Right lobe of liver (tissue), 6 donors: ENCODE results near the gene TBC1D3B. TPM values are rescaled to one million over a fixed set of nuclear protein-coding genes. Genes with fewer than 3 reads are reported as not detected.
A peak's percentile ranks its signal among the peaks of the same experiment; 100 is the strongest.
"Not testable (repeated sequence)": the region's sequence is repeated elsewhere in the genome, so short reads cannot be mapped to it uniquely, and the experiment has no call there.

Experiments used
- ATAC-seq, 4 donors: fragments of 200-7000 bp; cut with Tn5 transposase; one replicate each; pipeline ENCODE4 v1.9.1; 2020; ENCODE audit warnings: mild to moderate bottlenecking in 4 of 4, moderate library complexity in 4 of 4
- DNase-seq, 3 donors: peaks; one replicate each; pipeline ENCODE4 v3.0.0-alpha.2; 2020
- H3K27ac ChIP-seq, 3 donors: fragments of 200-600 bp; one replicate each; pipeline ENCODE4 v1.8.0; 2022
- H3K27me3 ChIP-seq, 2 donors: fragments of 200-600 bp; one replicate each; pipeline ENCODE4 v1.8.0; 2022
- H3K36me3 ChIP-seq, 4 donors: fragments of 200-600 bp; sonication (generic) in 1 of 4; one replicate each; pipeline versions ENCODE4 v1.5.1 to v1.8.0; 2017 to 2022; ENCODE audit warnings: control low read depth in 1 of 4
- H3K4me1 ChIP-seq, 4 donors: fragments of 200-600 bp; sonication (generic) in 1 of 4; one replicate each; pipeline versions ENCODE4 v1.5.1 to v1.8.0; 2017 to 2022; ENCODE audit warnings: control low read depth in 1 of 4
- H3K4me3 ChIP-seq, 3 donors: fragments of 200-600 bp; one replicate each; pipeline ENCODE4 v1.8.0; 2022
- H3K9me3 ChIP-seq, 4 donors: fragments of 200-600 bp; sonication (generic) in 1 of 4; one replicate each; pipeline versions ENCODE4 v1.5.1 to v1.8.0; 2017 to 2022; ENCODE audit warnings: control low read depth in 1 of 4
- POLR2A ChIP-seq: fragments of 450-650 bp; IDR thresholded peaks from one replicate; pipeline ENCODE4 v1.6.1; 2017; ENCODE audit warnings: antibody characterized with exemption, mild to moderate bottlenecking
- WGBS: methylation state at CpG from one replicate; pipeline ENCODE4 v1.1.6; 2018; ENCODE audit warnings: low coverage, low lambda C conversion rate; ENCODE audit not compliant: insufficient coverage; ENCODE audit errors: missing lambda C conversion rate; 5-methylcytosine and 5-hydroxymethylcytosine counted together
- intact Hi-C, 2 donors: fragments of 100-400 bp; cut with DNase I; formaldehyde crosslinking; loops; one replicate each; pipeline versions ENCODE4 v1.11.2 to v1.14.1; 2022
- total RNA-seq, 6 experiments: library from RNA; depleted of rRNA in 2 of 6; stranded (reverse); fragments of >200 nt in 2 of 6; fragmentation: NEBNext Ultra II Directional in 3 of 6; extraction: Animal tissue kit (Norgen Biotek cat#: 25700) in 3 of 6; gene quantifications; one replicate each; pipeline versions ENCODE4 v1.1.0 to v1.2.4, GENCODE V29; 2016 to 2023
- TF ChIP-seq, protein P1 (sequence below), 4 donors: fragments of 200-600 bp in 3 of 4; fragments of 450-650 bp in 1 of 4; IDR thresholded peaks; one replicate each; pipeline versions ENCODE4 v1.5.1 to v1.8.0; 2016 to 2022; ENCODE audit warnings: antibody characterized with exemption in 4 of 4, mild to moderate bottlenecking in 2 of 4
- donor health status: DM: no; HTN: yes; CAD: no.
- donor health status: DM: no; HTN: no; CAD: no.
- donor health status: DM: no; HTN: no; CAD: no.
- donor health status: DM: no; HTN: yes; CAD: no.
- donor health status: DM: no; HTN: yes; CAD: no.

Gene TBC1D3B
- total RNA-seq, 6 experiments from 2014 or later, result 2.4 to 6.5 (median 3.7) TPM; not detected in 2

DNA sequence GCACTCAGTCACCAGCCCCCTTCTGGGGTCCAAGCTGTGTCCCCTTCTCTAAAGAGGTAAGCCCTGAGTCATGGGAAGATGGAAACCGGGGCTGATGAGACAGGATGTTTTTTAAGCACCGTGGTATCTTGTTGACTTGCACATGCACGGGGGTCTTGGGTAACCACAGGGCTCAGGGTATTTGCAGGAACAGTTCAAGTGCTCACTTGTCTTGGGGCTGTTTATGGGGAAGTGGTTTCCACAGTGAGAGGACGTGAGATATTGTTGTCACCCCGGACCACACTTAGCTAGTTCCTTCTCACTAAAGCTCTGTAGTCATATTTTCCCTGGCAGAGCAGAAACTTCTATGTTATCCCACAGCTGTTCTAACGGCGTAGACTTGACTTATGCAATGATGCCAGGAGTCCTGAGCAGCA is 12.5 kb upstream of the TBC1D3B start:
- Histone ChIP-seq H3K9me3 (no peaks in the 10 kb centered on the region), H3K27ac (peak overlapping the region in 1 of 3 donors; percentile 18), H3K27me3 (no peaks in the 10 kb centered on the region), H3K4me3 (no peak overlapping the region), H3K36me3 (no peaks in the 10 kb centered on the region), H3K4me1 (peaks cover 0 to 22% (median 13%) of the 10 kb centered on the region in 4 donors)
- WGBS, result 60% methylated on average over 2 of the region's 7 CpGs
- TF ChIP-seq POLR2A, result no peak
- TF ChIP-seq, protein P1, sequence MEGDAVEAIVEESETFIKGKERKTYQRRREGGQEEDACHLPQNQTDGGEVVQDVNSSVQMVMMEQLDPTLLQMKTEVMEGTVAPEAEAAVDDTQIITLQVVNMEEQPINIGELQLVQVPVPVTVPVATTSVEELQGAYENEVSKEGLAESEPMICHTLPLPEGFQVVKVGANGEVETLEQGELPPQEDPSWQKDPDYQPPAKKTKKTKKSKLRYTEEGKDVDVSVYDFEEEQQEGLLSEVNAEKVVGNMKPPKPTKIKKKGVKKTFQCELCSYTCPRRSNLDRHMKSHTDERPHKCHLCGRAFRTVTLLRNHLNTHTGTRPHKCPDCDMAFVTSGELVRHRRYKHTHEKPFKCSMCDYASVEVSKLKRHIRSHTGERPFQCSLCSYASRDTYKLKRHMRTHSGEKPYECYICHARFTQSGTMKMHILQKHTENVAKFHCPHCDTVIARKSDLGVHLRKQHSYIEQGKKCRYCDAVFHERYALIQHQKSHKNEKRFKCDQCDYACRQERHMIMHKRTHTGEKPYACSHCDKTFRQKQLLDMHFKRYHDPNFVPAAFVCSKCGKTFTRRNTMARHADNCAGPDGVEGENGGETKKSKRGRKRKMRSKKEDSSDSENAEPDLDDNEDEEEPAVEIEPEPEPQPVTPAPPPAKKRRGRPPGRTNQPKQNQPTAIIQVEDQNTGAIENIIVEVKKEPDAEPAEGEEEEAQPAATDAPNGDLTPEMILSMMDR (IDR thresholded peaks at IDR 0.05), result no peak
- peak; percentile 53 to 58 (median 54) for ATAC-seq
- intact Hi-C loops, result no loop called here
- no peak for DNase-seq

DNA sequence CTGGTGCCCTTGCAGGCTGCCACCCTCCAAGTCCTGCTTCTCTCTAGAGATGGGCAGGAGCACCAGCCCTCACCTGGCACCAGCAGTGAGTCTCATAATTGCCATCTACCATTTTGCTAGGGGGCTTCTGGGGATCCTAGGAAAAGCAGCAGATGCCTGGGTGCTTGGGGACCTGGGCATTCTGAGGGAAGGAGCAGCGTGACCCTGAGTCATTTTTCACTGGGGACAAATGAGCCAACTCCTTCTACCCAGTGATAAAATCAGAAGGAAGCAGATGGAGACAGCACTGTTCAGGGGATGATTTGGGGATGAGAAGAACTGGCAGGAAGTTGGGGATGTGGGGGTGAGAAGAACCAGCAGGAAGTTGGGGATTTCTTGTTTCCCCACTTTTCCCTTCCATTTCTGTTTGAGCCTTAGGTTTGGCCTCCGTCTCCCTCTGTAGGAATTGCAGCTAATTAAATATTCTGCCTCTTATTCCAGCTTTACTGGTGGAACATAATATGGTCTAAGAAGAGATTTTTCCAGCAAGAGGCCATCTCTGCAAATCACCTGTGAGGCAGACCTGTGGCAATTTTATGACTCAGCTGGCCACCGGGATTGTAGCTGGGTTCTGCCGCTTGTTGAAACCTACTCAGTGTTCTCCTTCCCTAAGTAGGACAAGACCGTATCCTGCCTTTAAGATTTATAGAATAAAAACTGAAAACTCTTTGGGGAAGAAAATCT is 11.7 kb upstream of the TBC1D3B start:
- H3K27me3 ChIP-seq, H3K4me3 ChIP-seq, ATAC-seq, H3K36me3 ChIP-seq, H3K9me3 ChIP-seq, DNase-seq, intact Hi-C loops: not testable (repeated sequence)
- WGBS, result 29% methylated on average over 5 of the region's 5 CpGs
- Histone ChIP-seq H3K27ac (peak overlapping the region in 2 of 3 donors; percentile 32 to 34), H3K4me1 (peaks cover 0 to 14% (median 6%) of the 10 kb centered on the region in 4 donors)

DNA sequence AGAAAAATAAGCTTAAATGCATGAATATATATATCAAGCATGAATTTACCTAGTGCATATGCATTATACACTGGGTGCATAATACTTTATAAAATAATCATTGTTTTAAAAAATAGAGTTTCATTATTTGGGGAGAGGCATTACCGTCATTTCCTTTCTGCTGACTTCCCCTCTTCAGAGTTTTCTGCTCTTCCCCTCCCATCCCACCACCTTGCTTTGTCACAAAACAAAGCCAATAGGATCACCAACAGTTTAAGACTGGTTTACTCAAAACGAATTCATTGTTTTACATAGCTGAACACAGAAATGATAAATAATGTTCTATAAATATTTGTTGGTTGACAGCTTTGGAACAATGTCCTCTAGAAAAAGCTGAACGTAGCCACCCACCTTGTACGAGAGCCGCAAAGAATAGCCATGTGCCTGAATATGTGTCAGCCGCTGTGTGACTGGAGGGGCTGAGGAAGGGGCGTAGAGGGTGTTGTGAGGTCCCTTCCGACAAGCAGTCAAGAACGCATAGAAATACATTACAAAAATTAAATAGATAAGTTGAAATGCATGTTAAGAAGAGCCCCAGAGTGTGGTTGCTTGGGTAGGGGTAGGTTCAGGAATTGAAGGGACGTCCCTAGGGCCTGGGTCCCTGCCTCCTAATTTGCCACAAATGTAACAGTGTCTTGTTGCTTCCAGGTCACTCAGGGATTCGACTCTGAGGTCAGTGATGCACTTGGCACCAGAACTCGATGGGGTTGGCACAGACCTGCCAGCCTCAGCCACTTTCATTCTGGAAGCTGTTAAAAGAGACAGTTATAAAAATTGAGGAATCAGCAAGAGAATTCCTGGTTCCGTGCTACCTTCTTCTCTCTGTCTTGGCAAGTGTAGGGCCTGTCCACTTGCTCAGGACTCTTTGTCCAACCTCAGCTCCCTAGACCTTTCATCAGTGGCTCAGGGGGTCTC is 10.7 kb upstream of the TBC1D3B start:
- H3K27ac ChIP-seq, result peak overlapping the region in 2 of 3 donors; percentile 32 to 34

DNA sequence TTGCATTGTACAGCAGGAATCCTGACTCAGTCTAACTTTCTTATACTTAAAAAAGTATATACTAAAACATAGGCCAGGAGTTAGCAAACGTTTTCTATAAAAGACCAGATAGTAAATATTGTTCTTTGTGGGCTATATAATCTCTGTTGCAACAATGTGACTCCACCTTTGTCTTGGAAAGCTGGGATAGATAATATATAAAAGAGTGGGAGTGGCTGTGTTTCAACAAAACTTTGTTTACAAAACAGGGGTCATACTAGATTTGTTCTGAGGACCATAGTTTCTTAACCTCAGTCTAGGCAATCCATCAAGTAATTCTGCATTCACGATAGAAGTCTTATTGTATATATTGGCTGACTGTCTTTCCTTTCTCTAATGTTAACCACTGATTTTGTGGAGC is 9.0 kb upstream of the TBC1D3B start:
- intact Hi-C loops, result no loop called here
- Histone ChIP-seq H3K9me3 (no peaks in the 10 kb centered on the region), H3K4me1 (no peaks in the 10 kb centered on the region), H3K4me3 (no peak overlapping the region), H3K27ac (peak overlapping the region in 1 of 3 donors; percentile 49), H3K36me3 (no peaks in the 10 kb centered on the region), H3K27me3 (no peaks in the 10 kb centered on the region)
- WGBS, result 21% methylated on average over 2 of the region's 2 CpGs
- DNase-seq, result no peak
- no peak for TF ChIP-seq POLR2A
- TF ChIP-seq, protein P1 (IDR thresholded peaks at IDR 0.05), result no peak
- no peak for ATAC-seq

More for the DNA sequence above, 10.7 kb upstream of the TBC1D3B start:
- H3K4me1 ChIP-seq, intact Hi-C loops, H3K9me3 ChIP-seq, H3K27me3 ChIP-seq, H3K4me3 ChIP-seq, H3K36me3 ChIP-seq, ATAC-seq: not testable (repeated sequence)
- 66% methylated on average over 10 of the region's 13 CpGs for WGBS
- DNase-seq, result peak in 1 of 3 donors; percentile 57

DNA sequence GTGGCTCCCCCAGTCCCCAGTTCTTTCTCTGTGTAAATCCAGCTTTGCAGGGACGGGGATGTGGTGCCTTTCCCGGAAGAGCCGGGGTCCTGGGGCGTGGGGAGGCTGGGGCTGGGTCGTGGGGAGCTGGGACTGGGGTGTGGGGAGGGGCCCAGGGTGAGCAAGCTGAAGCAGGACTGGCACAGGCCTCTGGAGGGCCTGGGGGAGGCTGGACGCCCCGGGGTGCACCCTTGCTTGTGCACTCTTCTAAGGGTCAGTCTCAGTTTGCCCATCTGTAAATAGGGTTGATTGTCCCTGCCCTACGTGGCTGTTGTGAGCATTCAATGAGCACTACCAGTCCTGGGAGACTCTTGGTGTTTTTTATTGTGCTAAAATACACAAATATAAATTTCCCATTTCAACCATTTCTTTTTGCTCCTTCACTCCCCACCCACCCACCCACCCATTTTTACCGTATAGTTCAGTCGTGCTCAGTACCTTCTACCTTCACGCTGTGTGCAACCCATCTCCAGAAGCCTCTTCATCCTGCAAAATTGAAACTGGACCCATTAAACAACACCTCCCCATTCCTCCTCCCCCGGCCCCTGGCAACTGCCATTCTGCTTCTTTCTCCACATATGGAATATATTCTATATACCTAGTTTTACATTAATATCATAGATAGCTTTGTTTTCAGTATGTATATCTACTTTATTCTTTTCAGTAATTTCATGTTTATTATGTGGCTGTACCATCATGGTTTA is 7.8 kb upstream of the TBC1D3B start:
- WGBS, result 50% methylated on average over 5 of the region's 12 CpGs
- peak overlapping the region; percentile 74 to 95 (median 77) for H3K4me3 ChIP-seq

More for the DNA sequence above, 7.8 kb upstream of the TBC1D3B start:
- no peak for TF ChIP-seq POLR2A
- TF ChIP-seq, protein P1 (IDR thresholded peaks at IDR 0.05), result no peak
- Histone ChIP-seq H3K9me3 (no peaks in the 10 kb centered on the region), H3K36me3 (no peaks in the 10 kb centered on the region), H3K4me1 (no peaks in the 10 kb centered on the region), H3K27ac (peak overlapping the region in 1 of 3 donors; percentile 65), H3K27me3 (no peaks in the 10 kb centered on the region)
- ATAC-seq (peak in 2 of 4 donors; percentile 1), DNase-seq (no peak)
- intact Hi-C loops, result loop anchor here (5.0 kb wide), 1 partner anchor 72 kb away; no protein-coding TSS in a partner anchor
